OCI-LY7 (cell line): ENCODE results near the gene LDHB. TPM values are rescaled to one million over a fixed set of nuclear protein-coding genes. Genes with fewer than 3 reads are reported as not detected.

Experiments
- BruUV-seq: library from RNA; stranded (reverse); fragments of 400-500 nt; replicated peaks from 2 replicates; lab custom pipeline; 2021; lab: Mats Ljungman, UMichigan
- CTCF ChIA-PET: fragments of 300-600 bp; sonication (Branson Sonifier 250); formaldehyde crosslinking; loops from one replicate; lab custom pipeline; 2022; ENCODE audit warnings: antibody characterized with exemption; ENCODE audit not compliant: unreplicated experiment; lab: Charles Lee
- POLR2A ChIA-PET: fragments of 300-600 bp; sonication (Branson Sonifier 250); formaldehyde crosslinking; loops from one replicate; lab custom pipeline; 2022; ENCODE audit warnings: antibody characterized with exemption; lab: Charles Lee
- DNase-seq: peaks from one replicate; pipeline ENCODE4 v3.0.0-alpha.2; 2015; ENCODE audit warnings: low spot score
- H2AFZ ChIP-seq: fragments of 200-600 bp; sonication (generic), shearing (Covaris generic); 2 replicates; pipeline ENCODE4 v1.6.1; 2014; ENCODE audit warnings: mild to moderate bottlenecking, antibody characterized with exemption, low read length, moderate library complexity
- H3K27ac ChIP-seq: fragments of 200-600 bp; sonication (generic); 2 replicates; pipeline ENCODE4 v1.5.1; 2014; ENCODE audit warnings: mixed run types, low read depth, mild to moderate bottlenecking, moderate library complexity, low read length, inconsistent platforms; ENCODE audit not compliant: poor library complexity, severe bottlenecking
- H3K36me3 ChIP-seq: fragments of 200-600 bp; sonication (generic); 2 replicates; pipeline ENCODE4 v1.6.1; 2014; ENCODE audit warnings: mild to moderate bottlenecking, antibody characterized with exemption, low read length, moderate library complexity, mixed read lengths; ENCODE audit not compliant: insufficient read depth
- H3K4me1 ChIP-seq: fragments of 200-600 bp; sonication (generic); 2 replicates; pipeline ENCODE4 v1.5.1; 2014; ENCODE audit warnings: mild to moderate bottlenecking, low read length; ENCODE audit not compliant: insufficient read depth, poor library complexity, severe bottlenecking
- H3K4me2 ChIP-seq: fragments of 200-600 bp; sonication (generic); 2 replicates; pipeline ENCODE4 v1.6.1; 2014; ENCODE audit warnings: mild to moderate bottlenecking, low read length
- H3K4me3 ChIP-seq: fragments of 200-600 bp; sonication (generic); 2 replicates; pipeline ENCODE4 v1.5.1; 2014; ENCODE audit warnings: mild to moderate bottlenecking, low read depth, low read length; ENCODE audit not compliant: poor library complexity, severe bottlenecking
- H3K79me2 ChIP-seq: fragments of 200-600 bp; sonication (generic); 2 replicates; pipeline ENCODE4 v1.6.1; 2016; ENCODE audit warnings: low read depth, mild to moderate bottlenecking, low read length, moderate library complexity, mixed read lengths; ENCODE audit not compliant: insufficient read depth
- H3K9me2 ChIP-seq: fragments of 200-600 bp; sonication (generic); 2 replicates; pipeline ENCODE4 v1.6.1; 2016; ENCODE audit warnings: mild to moderate bottlenecking, low read length, mixed read lengths; ENCODE audit not compliant: insufficient read depth
- H3K9me3 ChIP-seq: fragments of 200-600 bp; sonication (generic); 2 replicates; pipeline ENCODE4 v1.6.1; 2014; ENCODE audit warnings: mild to moderate bottlenecking, mixed run types, low read length, mixed read lengths
- H4K20me1 ChIP-seq: fragments of 200-600 bp; sonication (generic); 2 replicates; pipeline ENCODE4 v1.6.1; 2014; ENCODE audit warnings: mild to moderate bottlenecking, antibody characterized with exemption, low read length, moderate library complexity, mixed read lengths; ENCODE audit not compliant: insufficient read depth
- CTCF ChIP-seq: fragments of 200-600 bp; sonication (generic); conservative IDR thresholded peaks from 2 replicates; pipeline ENCODE4 v1.5.1; 2014; ENCODE audit warnings: mild to moderate bottlenecking, antibody characterized with exemption, low read length, moderate library complexity, mixed read lengths
- EZH2phosphoT487 ChIP-seq: fragments of 200-600 bp; sonication (generic); IDR thresholded peaks from 2 replicates; pipeline ENCODE4 v1.6.1; 2018; ENCODE audit warnings: low read depth, borderline replicate concordance, mild to moderate bottlenecking, mixed run types, antibody characterized with exemption, low read length, moderate library complexity, mixed read lengths
- intact Hi-C: fragments of 100-400 bp; cut with micrococcal nuclease; formaldehyde crosslinking; loops from one replicate; pipeline ENCODE4 v1.10.0; 2022; ENCODE audit not compliant: unreplicated experiment
- total RNA-seq, 2 experiments: library from RNA; depleted of rRNA in 1 of 2; stranded (reverse); fragments of >200 nt in 1 of 2; shearing (Covaris generic) in 1 of 2; gene quantifications; 2 replicates each; pipeline ENCODE4 v1.2.3, GENCODE V29; 2014 to 2022

The LDHB gene
- total RNA-seq, 2 experiments from 2014 or later, result 551 to 999 TPM

- Histone ChIP-seq H2AFZ (no peak overlapping the region), H3K27ac (no peak overlapping the region), H4K20me1 (peaks cover 55% of the 10 kb centered on the region), H3K9me2 (no peaks in the 10 kb centered on the region), H3K9me3 (no peaks in the 10 kb centered on the region), H3K4me2 (no peak overlapping the region), H3K4me3 (no peak overlapping the region), H3K4me1 (peaks cover 7% of the 10 kb centered on the region), H3K79me2 (peaks cover 81% of the 10 kb centered on the region; the same call in 1 of the 2 replicates), H3K36me3 (peaks cover 94% of the 10 kb centered on the region)
- ChIA-PET POLR2A (no interaction called here), CTCF (no interaction called here)
- no TSS peak for BruUV-seq
- intact Hi-C loops, result no loop called here
- TF ChIP-seq EZH2phosphoT487, result no peak
- no peak for TF ChIP-seq CTCF
- no peak for DNase-seq
Observed at GRCh38 chr12:21643758-21644157, 13.9 kb downstream of the LDHB start.

- DNase-seq, result no peak
- ChIA-PET POLR2A (interaction anchor here (0.6 to 1.0 kb wide), 4 partner anchors 14 to 384 kb away, joined by 3 to 4 read pairs (median 3); partner anchors contain the start of gene LDHB), CTCF (no interaction called here)
- no peak overlapping the region for H3K4me3 ChIP-seq
- H3K9me2 ChIP-seq, result no peaks in the 10 kb centered on the region
- H3K4me1 ChIP-seq, result peaks cover 7% of the 10 kb centered on the region
- H4K20me1 ChIP-seq, result peaks cover 54% of the 10 kb centered on the region
- BruUV-seq, result no TSS peak
- TF ChIP-seq EZH2phosphoT487 (no peak), CTCF (no peak)
- H3K79me2 ChIP-seq, result peaks cover 81% of the 10 kb centered on the region; the same call in 1 of the 2 replicates
- H3K9me3 ChIP-seq, result no peaks in the 10 kb centered on the region
- no peak overlapping the region for H2AFZ ChIP-seq
- H3K4me2 ChIP-seq, result no peak overlapping the region
- no peak overlapping the region for H3K27ac ChIP-seq
- peaks cover 94% of the 10 kb centered on the region for H3K36me3 ChIP-seq
- intact Hi-C loops, result no loop called here
Observed at GRCh38 chr12:21642707-21643389, 14.8 kb downstream of the LDHB start.
